Left hindlimb (tissue), 1 donor: ENCODE measurements around the gene B4GALT4.
"Not testable (repeated sequence)": the region's sequence is repeated elsewhere in the genome, so short reads cannot be mapped to it uniquely, and the experiment has no call there.

ENCODE experiments used
- DNase-seq: peaks from one replicate; pipeline ENCODE4 v3.0.0-alpha.2; 2018

B4GALT4 gene

DNA sequence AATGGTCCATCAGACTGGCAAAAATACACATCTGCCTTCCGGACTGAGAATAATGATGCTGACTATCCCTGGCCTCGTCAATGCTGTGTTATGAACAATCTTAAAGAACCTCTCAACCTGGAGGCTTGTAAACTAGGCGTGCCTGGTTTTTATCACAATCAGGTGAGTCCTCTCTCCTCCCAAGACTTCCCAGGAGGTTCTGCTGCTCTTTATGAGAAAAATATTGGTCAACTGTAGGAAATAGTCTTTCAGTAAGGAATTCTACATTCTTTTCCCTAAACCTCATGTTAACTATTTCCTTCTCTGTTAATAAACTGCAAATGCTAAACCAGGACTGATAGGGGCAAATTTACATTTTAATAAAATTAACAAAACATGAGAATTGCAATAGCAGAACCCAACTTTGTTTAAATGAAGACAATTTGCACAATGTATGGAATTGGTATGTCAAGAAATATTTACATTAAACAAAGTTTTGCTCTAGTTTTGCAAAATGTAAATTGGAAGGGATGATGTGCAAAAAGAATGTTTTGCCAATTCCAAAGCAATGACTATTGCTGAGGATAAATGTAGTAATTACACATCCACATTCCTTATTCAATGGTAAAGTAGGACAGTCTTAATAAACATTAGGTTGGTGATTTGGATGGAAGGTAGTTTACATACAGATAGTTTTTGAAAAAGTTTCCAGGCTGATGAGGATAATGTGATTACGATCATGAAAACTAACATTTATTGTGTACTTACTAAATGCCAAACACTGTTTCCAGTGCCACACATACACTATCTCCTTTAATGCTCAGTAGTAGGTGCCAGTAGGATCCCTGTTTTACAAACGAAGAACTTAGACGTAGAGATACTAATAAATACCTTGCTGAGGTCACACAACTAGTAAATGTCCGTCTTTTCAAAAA lies 46.2 kb downstream of the B4GALT4 start:
- DNase-seq, result no peak

DNA sequence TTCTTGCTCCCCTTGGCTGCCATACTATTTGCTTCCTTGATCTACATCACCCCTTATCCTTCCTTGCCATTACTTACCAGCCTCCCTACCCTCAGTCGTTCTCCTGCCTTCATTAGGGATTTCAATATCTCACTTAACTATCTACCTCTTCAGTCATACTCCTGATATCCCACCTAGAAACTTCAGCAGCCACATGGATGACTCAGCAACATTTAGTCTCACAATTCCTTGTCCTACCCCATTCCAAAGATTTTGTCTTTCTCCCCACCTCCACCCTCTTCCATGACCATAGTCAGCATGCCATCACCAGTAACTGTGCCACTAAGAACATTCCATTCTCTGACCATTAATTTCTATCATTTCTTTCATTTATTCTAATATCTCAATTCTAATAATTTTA lies 48.9 kb downstream of the B4GALT4 start:
- no peak for DNase-seq

DNA sequence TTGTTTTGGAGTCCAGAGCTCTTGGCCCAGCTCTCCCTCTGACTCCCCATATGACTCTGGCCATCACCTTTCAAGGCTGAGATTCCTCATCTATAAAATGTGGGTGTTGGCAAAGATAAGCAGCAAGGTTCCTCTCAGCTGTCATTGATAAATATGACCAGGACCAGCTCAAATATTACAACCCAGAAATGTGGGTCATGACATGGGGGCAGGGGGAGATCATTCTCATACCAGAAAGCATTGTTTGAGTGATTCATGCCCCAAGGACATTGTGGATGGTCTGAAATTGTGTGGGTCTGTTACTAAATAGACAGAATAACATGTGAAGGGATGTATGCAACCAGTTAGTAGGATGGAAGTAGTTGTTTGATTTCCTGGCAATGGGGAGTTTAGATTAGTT lies 53.4 kb downstream of the B4GALT4 start:
- DNase-seq, result no peak

DNA sequence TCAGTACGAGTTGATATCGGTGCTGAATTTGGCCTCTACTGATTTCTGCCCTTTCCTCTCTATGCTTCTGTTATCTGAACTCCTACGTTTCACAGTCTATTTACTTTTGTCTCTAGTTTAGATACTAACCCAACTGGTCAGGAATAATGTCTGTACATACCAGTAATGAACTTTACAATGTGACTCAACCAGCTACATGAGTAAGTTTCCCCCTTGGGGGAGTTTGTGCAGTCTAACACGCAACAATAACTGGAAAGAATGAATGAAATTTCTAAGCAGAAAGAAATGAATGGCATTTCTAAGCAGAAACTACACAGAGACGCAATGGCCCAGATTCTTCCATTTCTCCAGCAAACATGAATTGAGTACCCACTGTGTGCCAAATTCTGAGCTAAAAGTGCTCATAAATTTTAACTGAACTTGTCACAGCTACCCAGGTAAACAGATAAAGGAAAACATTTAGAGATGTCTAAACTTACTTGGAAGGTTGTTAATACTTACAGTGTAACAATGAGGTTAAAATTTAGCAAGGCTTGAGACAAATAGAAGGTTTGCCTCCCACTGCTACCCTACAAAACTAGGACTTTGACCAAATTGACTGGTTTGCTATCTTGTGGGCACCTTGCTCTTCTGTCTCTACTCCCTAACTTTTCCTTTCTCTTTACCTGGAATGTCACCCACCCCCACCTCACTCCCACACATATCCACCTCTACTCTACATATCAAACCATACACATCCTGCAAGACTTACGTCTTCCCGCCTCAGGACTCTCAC lies 55.7 kb downstream of the B4GALT4 start:
- no peak for DNase-seq

DNA sequence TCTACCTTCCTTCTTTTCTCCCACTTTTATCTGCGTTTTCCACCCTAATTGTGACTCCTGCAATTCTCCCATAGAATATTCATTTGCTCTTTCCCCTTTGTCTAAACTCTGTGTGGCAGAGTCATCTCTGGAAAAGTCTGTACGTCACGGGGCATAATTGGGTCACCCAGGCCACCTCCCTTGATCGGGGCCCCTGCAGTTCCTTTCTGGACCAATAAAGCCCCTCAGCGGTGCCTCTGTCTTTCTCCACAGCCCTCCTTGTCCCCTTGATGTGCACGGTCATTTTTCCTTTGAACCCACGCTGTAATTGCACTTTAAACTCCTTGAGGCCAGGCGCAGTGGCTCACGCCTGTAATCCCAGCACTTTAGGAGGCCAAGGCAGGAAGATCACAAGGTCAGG lies 56.6 kb downstream of the B4GALT4 start:
- no peak for DNase-seq

DNA sequence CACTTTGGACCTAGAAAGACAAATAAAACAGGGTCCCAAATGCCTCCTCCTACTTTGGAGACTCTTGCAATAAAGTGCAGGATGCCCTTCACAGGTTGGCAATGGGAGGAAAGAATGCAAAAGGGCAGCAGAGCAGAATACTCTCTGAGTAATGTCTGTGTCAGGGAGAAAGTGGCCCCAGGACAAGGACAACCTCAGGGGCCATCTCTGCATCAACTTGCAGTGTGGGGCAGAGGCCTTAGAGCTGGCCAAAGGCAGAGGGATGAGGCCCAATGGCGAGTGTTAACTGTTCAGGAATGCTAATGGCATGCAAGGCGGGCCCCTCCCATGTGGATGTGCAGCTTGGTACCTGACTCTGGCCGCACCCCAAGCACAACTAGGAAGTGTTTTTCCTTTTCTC lies 58.9 kb downstream of the B4GALT4 start:
- no peak for DNase-seq

DNA sequence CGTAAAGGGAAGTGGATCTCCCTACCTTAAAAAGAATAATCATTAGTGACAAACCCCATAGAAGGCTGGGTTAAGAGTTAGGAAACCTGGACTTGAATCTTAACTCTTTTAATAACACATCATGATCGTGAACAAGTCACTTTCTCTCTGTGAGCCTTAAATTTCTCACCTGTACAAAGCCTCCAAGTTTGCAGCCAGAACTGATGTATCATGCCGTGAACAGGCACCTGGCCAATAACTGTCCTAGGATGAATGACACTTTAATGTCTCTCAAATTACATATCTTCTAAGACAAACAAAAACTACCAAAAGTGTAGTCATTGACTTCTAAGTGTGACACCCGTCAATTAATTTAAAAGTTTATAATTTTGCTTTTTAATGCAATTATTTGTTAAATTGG lies 63.4 kb downstream of the B4GALT4 start:
- DNase-seq, result no peak

DNA sequence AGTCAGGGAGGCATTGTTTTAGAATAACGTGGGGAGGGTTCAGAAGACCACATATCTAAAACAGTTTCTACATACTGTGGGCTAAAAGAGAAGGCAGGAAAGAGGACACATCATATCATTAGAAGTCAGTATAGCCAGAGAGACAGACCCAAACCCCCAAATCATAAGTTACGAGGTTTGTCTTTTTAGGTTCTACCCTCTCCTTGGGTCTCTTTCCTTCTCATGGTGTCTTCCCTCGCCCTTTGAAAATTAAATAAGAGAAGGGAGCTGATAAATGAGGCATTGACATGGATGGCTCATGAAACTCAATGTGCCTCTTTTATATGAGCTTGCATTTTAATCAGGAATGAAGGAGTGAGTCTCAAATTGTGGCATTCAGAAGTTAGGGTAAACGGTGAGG lies 63.9 kb downstream of the B4GALT4 start:
- no peak for DNase-seq

DNA sequence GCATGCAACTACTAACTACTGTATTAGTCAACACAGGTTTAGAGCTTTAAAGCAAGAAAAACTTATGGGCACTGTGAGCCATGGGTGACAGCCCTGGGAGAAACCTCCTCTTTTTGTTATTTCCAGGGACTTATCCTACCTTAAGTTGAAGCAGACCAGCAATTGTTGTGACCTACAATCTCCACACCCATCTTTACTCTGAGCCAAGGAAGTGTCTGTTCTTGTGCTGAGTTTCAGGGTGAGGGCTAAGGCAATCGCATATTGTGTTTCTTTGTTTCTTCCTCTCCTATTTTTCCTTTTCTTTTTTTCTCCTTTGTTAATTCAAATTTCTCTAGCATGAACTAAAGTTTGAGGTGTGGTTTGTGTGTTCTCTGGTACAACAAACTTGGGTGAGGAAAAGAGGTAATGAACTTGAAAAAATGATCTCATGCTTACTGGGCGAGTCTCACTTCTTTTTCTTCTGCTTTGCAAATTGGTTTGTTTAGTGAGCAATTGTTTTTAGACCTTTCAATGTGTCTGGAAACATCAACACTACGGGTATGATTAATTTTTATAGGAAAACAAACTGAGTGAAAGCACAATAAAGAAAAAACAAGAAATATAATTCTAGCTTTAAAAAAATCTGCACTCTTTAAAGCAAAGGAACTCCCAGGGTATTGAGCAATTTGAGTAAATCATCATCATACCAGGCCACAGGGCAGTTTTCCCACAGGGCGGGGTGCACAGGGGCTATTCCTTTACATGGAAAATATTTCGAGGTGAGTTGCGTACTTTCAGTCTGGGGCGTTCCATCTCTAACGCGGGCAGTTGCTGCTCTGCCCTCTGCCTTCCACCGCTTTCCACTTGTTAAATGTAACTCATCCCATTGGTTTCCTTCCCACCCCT lies 64.6 kb downstream of the B4GALT4 start:
- no peak for DNase-seq

DNA sequence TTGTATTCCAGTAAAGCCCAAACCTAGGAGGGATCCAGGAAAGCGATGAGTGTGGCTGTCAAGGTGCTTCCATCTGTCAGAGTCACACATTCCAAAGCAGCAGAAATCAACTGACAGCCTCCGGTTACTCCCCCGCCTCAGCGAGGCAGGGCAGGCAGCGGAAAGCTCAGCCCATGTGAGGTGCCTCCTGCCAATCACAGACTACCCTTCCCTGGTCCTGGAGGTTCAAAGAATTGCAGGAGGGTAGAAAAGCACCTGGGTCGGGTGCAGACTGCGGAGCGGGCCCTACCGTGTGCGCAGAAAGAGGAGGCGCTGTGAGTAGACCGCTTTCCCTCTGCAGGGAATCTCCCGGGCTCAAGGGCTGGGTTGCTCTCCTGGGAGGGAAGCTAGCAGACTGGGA lies 67.4 kb downstream of the B4GALT4 start, which contains the start of gene UPK1B:
Gene UPK1B (plus strand): TSS at position 274 of the 400 bp plus-strand sequence. CDS start 13,144 bp downstream, outside the sequence.
- no peak for DNase-seq

DNA sequence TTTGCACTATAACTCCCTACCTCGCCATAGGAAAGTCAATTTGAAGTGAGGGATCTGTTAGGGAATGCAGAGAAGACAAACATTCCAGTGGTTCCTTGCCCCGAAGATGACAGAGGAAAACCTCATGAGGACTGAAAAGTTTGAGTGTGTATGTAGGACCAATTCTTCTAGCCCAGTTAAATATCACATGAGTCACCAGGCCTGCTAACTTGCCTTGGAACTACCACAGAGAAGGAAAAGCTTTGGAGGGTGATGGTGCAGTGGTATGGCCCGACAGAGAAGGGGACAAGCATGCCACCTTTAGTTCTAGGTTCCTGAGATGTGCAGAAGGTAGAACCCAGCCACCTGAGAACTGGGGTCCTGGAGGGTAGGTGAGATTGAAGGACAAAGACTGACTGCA lies 69.9 kb downstream of the B4GALT4 start:
- DNase-seq, result no peak

DNA sequence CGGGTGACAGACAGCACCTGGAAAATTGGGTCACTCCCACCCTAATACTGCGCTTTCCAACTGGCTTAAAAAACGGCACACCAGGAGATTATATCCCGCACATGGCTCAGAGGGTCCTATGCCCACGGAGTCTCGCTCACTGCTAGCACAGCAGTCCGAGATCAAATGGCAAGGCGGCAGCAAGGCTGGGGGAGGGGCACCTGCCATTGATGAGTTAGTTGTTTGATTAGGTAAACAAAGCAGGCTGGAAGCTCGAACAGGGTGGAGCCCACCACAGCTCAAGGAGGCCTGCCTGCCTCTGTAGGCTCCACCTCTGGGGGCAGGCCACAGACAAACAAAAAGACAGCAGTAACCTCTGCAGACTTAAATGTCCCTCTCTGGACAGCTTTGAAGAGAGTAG lies 75.9 kb downstream of the B4GALT4 start:
- DNase-seq, result not testable (repeated sequence)
